Measurements from ENCODE around the gene RNF130.
"Not testable (repeated sequence)": the region's sequence is repeated elsewhere in the genome, so short reads cannot be mapped to it uniquely, and the experiment has no call there.

The RNF130 gene

DNA sequence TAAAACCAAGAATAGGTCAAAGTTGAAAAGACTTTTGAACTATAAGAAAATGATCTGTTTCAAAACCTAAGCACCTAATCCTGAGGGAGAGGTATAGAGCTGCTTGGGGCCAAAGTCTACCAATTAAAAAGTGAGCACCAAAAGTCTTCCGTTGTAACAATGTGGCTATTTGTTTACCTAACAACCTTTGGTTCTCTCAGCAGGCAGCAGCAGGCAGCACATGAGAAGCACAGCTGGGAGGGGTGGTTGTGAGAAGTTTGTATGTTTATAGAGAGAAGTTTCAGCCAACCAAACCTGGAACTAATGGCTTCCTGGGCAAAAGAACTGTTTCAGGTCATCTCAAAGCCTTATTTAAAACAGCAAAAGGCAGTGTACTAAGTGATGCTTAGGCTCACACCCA is 104.1 kb downstream of the RNF130 start:
- no peak for DNase-seq

DNA sequence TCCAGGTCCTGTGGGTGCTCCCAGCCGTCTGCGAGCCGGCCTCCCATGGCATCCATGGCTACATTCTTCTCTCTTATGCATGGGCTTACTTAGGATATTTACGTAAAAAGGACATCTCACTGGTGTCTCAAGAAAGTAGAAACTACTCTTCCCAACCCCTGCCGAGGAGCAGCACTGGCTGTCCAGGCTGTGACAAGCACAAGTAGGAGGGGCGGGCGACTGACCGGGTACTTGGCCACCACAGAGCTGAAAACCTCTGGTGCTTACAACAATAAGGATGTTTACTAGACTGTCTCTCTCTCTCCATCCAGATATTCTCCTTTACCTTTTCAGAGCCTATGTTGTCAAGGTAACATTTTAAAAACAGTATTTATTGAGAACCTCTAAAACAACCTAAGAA is 107.5 kb downstream of the RNF130 start:
- DNase-seq: no peak

DNA sequence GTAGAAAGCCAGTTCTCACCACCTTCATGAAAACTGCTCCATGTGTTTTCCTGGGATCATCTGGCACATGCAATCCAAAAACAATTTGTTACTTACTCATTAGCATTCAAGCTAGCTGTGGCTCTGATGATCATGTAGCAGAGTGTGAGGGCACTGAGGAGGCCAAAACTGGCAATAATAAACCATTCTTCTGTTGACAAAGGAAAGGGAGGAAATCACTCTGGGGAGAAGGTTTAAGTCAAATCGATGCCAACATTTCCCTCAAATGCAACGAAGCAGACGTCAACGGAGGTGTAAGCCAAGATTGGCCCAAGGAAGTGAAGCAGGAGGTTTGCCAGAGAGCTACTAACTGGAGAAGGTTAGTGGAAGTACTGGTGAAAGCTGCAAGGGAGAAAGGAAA is 108.2 kb downstream of the RNF130 start:
- no peak for DNase-seq

DNA sequence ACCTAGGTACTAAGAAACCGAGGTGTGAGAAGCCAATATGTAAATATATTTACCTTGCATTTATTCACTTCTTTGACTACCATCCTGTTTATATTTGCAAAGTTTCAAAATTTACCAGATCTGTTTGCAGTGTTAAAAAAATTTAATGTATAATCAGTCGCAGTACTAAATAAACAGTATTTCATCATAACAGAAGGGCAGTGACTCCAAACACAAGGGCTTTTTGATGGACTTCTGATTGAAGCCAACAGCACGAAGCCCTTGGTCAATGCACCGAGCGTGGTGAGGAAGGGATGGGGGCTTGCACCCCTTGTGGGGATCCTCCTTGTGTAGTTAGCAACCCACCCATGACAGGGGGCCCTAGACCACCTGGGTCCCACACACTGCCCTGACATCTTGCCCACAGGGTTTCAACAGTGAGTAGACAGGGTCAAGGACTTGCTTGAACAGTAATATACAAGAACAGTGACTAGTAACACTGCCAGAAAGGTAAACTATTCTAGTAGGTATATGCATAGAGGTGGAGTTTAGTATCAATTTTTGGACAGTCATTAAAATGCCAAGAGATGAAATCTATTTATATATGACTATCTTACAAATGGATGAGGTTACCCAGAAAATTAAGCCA is 111.2 kb downstream of the RNF130 start:
- no peak for DNase-seq

DNA sequence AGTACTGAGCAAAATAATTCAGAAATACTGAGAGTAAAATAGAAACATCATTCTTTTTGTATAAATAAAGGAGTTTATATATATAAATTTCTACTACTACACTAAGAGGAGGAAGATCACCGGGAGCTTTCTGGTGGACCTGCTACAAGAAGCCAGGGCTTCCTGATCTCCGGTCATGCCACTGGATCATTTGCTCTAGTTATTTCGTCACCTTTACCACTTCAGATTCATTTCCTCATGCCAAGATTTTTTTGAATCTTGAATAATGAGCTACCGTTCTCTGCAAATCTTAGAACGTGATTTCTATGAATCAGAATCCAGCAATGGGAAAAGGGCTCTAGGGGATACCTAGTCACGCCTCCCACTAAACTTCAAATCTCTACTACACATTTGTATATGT is 111.9 kb downstream of the RNF130 start:
- no peak for DNase-seq

DNA sequence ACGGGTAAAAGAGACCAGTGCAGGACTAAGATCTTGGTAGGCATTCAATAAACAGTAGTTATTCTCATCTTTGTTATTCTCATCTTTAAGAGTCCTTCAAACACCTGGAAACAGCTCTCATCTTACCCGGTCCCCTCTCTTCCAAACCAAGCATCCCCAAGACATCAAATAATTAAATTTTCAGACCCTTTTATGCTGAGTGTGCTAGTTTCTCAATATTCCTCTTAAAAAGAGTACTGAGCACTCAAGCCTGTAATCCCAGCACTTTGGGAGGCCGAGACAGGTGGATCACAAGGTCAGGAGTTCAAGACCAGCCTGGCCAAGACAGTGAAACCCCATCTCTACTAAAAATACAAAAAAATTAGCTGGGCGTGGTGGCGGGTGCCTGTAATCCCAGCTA is 112.4 kb downstream of the RNF130 start:
- DNase-seq: not testable (repeated sequence)

DNA sequence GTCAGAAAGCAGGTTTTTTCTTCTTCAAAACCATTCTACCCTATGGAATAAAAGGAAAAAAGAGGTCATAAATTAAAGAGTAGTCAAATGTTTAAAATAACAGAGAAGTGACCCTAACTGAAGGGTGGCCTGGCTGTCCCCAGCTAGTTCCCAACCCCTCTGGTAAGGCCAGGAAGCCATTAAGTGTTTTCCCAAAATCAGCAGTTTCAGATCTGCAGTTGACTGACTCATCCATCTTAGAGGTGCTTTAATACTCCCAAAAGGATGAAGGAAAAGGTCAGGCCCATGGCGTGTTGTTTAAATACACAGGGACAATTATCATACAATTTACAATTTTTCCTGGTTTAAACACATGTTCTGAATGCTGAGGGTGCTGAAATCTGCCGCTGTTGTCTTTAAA is 115.9 kb downstream of the RNF130 start:
- DNase-seq: no peak

DNA sequence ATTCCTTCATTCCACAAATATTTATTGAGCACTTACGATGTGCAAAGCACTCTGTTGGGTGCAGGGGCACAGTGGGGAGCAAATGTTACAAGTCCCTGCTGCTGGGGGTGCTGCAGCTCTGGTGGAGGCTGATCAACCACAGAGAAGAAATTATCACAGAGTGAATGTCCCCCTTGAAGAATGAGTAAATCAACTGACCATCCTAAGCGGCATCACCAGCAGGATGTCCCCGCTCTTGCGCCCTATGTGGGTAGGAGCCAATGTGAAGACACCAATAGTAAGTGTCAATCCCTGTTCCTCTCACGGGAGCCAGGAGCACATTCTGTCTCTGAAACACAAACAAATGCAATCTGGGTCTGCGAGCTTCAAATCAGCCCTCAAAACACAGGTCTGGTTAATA is 116.5 kb downstream of the RNF130 start:
- no peak for DNase-seq

DNA sequence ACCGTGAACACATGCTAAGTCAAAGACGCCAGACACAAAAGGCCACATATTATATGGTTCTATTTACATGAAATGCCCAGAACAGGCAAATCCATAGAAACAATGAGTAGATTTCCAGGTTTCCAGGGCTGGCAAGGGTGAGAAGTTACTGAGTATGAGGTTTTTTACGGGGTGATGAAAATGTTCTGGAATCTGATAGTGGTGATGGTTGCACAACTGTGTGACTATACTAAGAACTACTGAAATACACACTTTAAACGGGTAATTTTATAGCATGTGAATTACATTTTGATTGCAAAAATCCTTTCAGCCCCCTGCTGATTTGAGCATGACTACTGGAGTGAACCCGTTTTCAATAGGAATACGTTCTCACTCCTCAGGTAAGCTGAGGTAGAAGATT is 117.1 kb downstream of the RNF130 start:
- DNase-seq: no peak

DNA sequence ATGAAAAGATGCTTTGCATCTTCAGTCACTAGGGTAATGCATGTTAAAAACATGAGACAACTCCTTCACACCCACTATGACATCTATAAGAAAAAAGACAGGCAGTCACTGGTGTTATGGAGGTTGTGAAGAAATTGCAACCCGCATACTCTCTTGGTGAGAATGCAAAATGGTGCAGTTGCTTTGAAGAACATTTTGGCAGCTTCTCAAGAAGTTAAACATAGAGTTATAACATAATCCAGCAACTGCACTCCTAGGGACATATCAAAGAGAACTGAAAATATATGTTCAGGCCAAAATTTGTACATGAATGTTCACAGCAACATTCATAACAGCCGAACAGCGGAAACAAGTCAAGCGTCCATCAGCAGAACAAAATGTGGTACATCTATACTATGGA is 117.6 kb downstream of the RNF130 start:
- no peak for DNase-seq

DNA sequence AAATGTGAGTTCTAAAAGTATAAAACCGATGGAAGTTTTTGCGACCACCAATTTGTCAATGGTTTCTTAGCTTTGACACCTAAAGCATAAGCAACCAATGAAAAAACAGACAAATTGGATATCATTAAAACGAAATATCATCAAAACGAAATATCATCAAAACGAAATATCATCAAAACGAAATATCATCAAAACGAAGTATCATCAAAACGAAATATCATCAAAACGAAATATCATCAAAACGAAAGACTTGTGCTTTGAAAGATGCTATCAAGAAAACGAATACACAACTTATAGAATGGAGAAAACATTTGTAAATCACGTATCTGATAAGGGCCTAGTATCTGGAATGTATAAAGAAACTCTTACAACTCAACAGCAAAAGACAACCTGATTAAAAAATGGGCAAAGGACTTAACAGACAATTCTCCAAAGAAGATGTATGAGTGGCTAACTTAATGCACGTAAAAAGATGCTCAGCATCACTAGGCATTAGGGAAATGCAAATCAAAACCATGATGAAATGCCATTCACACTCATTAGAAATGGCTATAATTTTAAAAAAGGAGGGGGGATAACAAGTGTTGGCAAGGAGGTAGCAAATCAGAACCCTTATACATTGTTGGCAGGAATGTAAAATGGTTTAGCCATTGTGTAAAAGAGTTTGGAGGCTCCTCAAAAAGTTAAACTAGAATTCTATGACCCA is 134.4 kb downstream of the RNF130 start:
- no peak for DNase-seq

DNA sequence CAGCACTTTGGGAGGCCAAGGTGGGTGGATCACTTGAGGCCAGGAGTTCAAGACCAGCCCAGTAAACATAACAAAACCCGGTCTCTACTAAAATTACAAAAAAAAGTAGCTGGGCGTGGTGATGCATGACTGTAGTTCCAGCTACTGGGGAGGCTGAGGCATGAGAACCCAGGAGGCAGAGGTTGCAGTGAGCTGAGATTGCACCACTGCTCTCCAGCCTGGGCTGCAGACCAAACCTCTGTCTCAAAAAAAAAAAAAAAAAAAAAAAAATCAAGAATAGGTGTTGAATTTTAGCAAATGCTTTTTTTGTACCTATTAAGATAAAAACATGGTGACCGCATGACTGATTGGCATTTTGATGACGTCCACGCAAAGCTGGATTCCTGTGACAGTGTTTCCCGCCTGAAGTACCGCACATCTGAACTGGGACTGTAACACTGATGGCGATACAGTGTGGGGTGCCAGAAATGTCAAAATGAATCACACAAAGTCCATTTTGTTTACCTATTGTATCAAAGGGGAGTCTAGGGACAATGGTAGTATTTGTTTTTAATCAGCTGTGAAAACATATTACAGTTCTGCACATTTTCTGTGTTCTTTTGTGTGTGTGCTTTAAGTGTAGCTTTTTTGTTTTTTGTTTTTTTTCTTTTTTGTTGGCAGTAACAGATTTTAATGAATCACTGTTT is 140.6 kb downstream of the RNF130 start:
- no peak for DNase-seq

DNA sequence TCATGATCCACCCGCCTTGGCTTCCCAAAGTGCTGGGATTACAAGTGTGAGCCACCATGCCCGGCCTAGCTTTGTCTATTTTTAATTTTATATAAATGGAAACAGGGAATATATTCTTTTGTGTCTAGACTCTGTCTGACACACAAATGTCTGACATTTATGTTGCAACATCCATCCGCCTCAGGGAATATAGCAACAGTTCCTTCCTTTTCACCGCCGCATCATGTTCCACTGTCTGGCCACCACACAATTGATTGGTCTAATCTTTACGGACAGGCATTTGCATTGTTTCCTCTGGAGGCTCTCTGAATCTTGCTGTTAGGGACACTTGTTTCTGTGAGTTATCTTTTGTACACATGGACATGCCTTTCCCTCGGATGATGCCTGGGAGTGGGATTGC is 143.7 kb downstream of the RNF130 start:
- no peak for DNase-seq

DNA sequence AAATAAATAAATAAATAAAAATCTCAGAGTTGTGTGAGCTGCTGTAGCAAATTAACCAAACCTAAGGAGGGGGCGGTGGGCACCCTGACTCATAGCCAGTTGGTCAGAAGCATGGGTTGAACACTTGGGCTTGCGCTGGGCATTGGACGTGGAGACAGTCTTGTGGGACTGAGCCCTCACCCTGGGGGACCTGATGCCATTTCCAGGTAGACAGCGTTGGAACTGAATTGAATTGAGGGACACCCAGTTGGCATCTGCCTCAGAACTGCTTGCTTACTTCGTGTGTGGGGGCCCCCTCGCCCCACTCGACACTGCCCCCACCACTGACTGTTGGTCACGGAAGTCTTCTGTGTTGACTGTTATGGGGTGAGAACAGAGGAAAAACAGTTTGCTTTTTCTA is 144.9 kb downstream of the RNF130 start:
- no peak for DNase-seq

DNA sequence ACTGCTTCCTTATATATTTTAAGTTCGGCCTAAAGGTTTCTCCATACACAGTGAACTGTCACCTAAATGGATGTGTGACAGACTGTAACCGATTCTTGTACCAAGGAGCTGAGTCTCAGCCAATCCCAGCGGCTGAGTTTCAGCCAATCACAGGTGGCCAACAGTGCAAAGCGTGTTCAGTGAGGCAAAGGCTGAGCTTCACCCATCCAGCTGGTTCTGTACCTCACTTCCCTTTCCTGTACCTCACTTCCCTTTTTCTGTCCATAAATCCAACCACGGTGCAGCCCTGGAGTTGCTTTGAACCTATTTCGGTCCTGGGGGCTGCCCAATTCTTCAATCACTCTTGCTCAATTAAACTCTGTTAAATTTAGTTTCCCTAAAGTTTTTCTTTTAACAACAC is 148.1 kb downstream of the RNF130 start:
- DNase-seq: no peak

DNA sequence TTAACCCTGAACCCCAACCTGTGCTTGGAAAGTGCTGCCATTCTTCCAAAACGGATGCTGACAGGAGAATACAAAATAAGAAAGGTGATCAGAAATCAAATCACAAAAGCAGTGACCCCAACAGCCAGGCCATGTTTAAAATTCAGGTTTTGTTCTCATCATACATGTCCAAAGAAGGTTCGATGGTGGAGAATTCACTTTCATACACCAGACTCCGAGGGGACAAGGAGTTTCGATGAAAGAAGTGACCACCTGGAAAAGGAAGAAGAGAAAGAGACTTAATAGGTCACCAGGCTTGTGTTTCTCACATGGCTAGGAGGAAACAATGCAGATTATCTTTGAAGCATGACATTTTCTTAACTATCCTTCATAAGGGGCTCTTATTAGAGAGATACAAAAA is 151.4 kb downstream of the RNF130 start:
- no peak for DNase-seq

DNA sequence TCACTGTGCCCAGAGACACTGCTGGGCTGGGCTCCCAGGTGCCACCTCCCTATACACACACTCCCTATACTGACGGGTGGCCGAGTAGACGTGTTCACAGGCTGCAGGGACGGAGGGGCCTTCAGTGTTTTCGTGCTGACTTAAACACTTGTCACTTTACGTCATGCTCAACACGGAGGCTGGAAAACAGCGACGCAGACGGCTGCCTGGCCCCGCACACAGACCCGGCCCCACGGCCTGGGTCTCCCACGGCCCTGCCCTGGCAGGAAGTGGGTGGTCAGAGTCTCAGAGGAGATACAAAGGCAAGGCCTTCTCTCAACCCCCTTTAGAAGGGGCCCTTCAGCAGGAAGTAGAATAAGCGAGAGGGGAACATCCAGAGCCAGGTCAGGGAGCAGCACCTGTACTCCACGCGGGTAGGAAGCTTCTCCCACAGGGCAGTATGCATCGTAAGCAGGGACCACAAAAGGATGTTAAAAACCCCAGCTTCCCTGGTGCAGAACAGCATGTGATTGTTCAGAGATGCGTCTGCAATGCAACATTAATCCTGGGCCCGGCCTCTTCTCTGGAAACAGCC is 152.0 kb downstream of the RNF130 start:
- no peak for DNase-seq

DNA sequence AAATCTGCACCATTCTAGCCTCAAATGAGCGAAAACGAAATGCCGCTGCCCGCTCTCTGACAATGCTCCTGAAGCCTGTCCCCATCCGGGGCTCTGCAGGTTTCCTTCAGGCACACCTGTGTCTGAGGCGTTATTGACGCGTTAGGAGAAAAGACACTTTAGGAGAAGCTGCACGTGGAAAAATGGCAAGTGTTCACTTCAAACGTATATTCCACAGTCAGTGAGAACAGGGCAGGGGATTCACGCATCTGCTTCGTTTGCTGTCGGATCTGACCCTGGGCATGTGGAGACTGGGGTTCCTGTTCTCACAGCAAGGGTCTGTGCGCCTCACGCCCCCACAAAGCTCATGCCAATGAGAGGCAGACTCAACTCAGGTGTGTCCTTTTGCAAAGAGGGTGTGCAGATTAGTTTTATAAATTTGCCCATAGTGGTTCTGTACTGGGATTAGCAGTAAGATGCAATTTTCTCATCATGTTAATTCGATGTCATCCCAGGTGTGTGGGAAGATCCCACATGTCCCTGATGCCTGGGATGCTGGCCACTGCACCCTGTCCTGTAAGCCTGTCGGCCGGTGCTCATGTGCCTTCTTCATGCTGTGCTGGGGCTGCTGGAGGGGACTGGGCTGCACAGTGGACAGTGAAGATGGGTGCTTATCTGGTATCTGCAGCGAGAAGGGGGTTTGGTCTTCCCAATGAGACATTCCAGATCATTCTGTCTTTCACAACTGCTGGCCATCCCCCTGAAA is 152.6 kb downstream of the RNF130 start:
- DNase-seq: no peak

DNA sequence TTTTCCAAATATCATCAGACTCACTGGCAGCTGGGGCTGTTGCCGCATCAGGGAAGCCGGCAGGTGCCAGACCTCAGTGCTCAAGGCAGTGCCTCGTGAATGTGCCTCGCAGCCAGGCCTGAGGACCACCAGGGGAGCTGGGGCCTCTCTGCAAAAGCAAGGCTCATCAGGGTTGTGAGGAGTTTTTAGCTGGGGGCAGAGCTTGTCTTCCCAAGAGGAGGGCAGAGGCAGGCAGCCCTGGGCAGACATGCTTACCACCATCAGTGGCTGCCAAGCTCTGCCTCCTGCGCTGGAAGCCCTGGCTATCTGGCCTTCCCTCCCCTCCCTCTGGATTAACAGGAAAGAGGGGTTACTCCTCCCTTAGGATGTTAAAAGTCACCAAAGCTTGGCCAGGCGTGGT is 155.0 kb downstream of the RNF130 start:
- no peak for DNase-seq

DNA sequence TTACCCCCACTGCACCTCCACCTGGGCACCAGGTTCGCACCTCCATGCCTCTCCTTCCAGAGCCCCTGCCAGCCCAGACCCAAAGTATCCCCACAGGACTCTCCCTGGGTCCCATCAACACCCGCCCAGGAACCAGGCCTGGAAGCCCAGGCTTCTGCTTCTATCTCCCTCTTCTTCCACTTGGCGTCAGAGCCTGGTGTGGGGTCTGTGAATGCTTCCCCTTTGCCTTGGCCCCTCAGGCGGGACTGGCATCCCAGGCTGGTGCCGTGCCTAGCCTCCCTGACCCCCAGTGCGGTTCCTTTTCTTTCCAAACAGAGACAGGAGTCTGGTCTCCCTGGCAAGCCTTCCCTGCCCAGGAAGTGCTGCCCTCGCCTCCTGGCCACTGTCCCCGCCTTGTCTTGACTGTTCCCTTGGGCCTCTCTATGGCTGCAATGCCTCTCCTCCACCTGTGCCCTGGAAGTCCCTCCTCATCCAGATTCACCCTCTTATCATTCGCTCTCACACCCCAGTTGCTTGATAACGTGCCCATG is 156.1 kb downstream of the RNF130 start:
- DNase-seq: no peak

DNA sequence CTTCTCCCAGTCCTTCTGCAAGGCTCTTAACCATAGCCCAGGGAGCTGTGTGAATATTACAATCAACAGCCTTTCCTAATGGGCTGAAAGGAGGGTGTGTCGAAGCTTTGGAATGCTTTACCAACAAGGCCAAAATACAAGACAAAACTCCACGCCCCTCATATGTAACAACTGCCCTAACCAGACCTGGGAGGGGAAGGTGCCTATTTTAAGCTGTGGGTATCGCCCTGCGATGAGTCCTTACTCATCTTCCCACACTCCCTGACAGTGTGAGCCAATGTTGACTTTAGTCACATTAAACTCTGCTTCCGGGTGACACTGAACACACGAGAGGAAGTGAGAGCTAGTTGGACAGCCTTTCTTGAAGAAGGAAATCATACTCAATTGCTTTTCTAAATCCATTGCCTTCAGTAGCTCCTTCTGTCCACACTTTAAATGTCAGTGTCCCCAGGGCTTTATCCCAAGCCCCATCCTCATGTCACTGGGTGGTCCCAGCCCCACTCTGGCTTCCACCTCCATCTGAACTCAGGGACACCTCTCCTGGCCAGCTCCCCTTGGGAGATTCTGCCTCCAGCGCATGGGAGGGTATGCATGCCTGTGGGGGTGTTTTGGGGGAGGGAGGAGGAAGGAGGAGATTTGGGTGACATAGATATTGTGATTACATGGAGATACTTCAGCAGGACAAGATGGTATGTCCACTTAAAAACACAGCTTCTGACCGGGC is 157.4 kb downstream of the RNF130 start:
- DNase-seq: peak; percentile 21

DNA sequence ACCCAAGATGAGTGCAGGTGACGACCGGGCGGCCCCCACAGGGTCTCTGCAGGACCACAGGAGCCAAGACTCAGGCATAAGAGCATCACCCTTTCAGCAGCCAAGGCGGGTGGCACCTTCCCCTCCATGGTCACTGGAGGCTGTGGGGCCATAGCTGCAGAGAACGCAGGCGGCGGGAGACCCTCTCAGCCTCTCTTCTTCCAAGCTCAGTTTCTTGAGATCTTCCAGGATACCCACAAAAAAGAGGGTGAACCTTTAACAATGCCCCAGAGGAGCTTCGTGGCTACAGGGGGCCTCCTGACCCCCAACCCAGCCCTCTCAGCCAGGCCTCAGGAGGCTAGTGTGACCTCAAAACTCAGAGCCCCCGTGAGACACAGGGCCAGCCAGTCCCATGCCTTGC is 158.1 kb downstream of the RNF130 start:
- DNase-seq: no peak
